Mesendoderm (in vitro differentiated cells): ENCODE data around the gene TMEM108.

Source experiments
- DNase-seq: peaks from one replicate; pipeline ENCODE4 v3.0.0; 2013
- H2AK5ac ChIP-seq: 2 replicates; pipeline ENCODE4 v1.6.1; 2013; ENCODE audit warnings: low read length, inconsistent platforms
- H2BK120ac ChIP-seq: 2 replicates; pipeline ENCODE4 v1.6.1; 2013; ENCODE audit warnings: low read depth, mild to moderate bottlenecking, low read length, moderate library complexity, mixed read lengths
- H2BK15ac ChIP-seq: replicated peaks from 2 replicates; pipeline ENCODE4 v1.6.1; 2013; ENCODE audit warnings: low read depth, mild to moderate bottlenecking, moderate library complexity
- H2BK5ac ChIP-seq: 2 replicates; pipeline ENCODE4 v1.6.1; 2013; ENCODE audit warnings: low read length, inconsistent platforms
- H3K18ac ChIP-seq: 2 replicates; pipeline ENCODE4 v1.6.1; 2013; ENCODE audit warnings: mild to moderate bottlenecking, low read length, mixed read lengths
- H3K23ac ChIP-seq: one replicate; pipeline ENCODE4 v1.6.1; 2013; ENCODE audit warnings: low read length
- H3K27ac ChIP-seq: 2 replicates; pipeline ENCODE4 v1.5.1; 2013; ENCODE audit warnings: low read depth, mild to moderate bottlenecking, inconsistent platforms, low read length, moderate library complexity
- H3K27me3 ChIP-seq: 2 replicates; pipeline ENCODE4 v1.6.1; 2013; ENCODE audit warnings: low read length, control low read depth, mild to moderate bottlenecking, inconsistent platforms; ENCODE audit not compliant: insufficient read depth, poor library complexity
- H3K36me3 ChIP-seq: 2 replicates; pipeline ENCODE4 v1.6.1; 2013; ENCODE audit warnings: low read length, inconsistent platforms; ENCODE audit not compliant: control insufficient read depth, insufficient read depth
- H3K4ac ChIP-seq: one replicate; pipeline ENCODE4 v1.6.1; 2013; ENCODE audit warnings: low read depth, mild to moderate bottlenecking, low read length, moderate library complexity
- H3K4me1 ChIP-seq: 2 replicates; pipeline ENCODE4 v1.6.1; 2013; ENCODE audit warnings: low read depth, low read length, inconsistent platforms; ENCODE audit not compliant: control insufficient read depth
- H3K4me2 ChIP-seq: 2 replicates; pipeline ENCODE4 v1.6.1; 2013; ENCODE audit warnings: low read length
- H3K4me3 ChIP-seq: 2 replicates; pipeline ENCODE4 v1.5.1; 2013; ENCODE audit warnings: mild to moderate bottlenecking, low read length
- H3K56ac ChIP-seq: one replicate; pipeline ENCODE4 v1.6.1; 2013; ENCODE audit warnings: low read length
- H3K79me1 ChIP-seq: 2 replicates; pipeline ENCODE4 v1.6.1; 2013; ENCODE audit warnings: low read length, inconsistent platforms
- H3K79me2 ChIP-seq: 2 replicates; pipeline ENCODE4 v1.6.1; 2013; ENCODE audit warnings: mild to moderate bottlenecking, low read length; ENCODE audit not compliant: control insufficient read depth, insufficient read depth
- H3K9ac ChIP-seq: 2 replicates; pipeline ENCODE4 v1.6.1; 2013; ENCODE audit warnings: low read length, inconsistent platforms
- H4K5ac ChIP-seq: one replicate; pipeline ENCODE4 v1.6.1; 2013; ENCODE audit warnings: low read length
- H4K8ac ChIP-seq: one replicate; pipeline ENCODE4 v1.6.1; 2013; ENCODE audit warnings: low read depth, mild to moderate bottlenecking, control low read depth, low read length, moderate library complexity
- WGBS: extraction: QIAGEN DNeasy Blood & Tissue Kit; methylation state at CpG from one replicate; pipeline ENCODE4 v1.1.7; 2013; ENCODE audit warnings: low lambda C conversion rate, missing lambda C conversion rate; ENCODE audit not compliant: insufficient coverage; ENCODE audit errors: extremely low coverage; 5-methylcytosine and 5-hydroxymethylcytosine counted together

TMEM108 gene

GRCh38 chr3:133159498-133160475 is 121.6 kb downstream of the TMEM108 start:
- Histone ChIP-seq H3K9ac (no peak overlapping the region), H3K27ac (no peak overlapping the region), H2AK5ac (no peak overlapping the region), H3K4me2 (no peak overlapping the region), H2BK120ac (no peak overlapping the region), H2BK5ac (no peak overlapping the region), H3K4me3 (no peak overlapping the region), H3K56ac (no peak overlapping the region), H3K79me1 (no peaks in the 10 kb centered on the region), H3K79me2 (no peaks in the 10 kb centered on the region), H4K8ac (no peak overlapping the region), H3K18ac (no peak overlapping the region), H2BK15ac (no peak overlapping the region), H4K5ac (no peak overlapping the region), H3K36me3 (no peaks in the 10 kb centered on the region), H3K23ac (no peak overlapping the region), H3K4ac (no peak overlapping the region), H3K4me1 (no peaks in the 10 kb centered on the region), H3K27me3 (no peaks in the 10 kb centered on the region)
- no CpG with 5 or more reads among the region's 12 CpGs for WGBS
- no peak for DNase-seq

- no peak overlapping the region for H2BK120ac ChIP-seq
- no peak overlapping the region for H3K23ac ChIP-seq
- H3K4me3 ChIP-seq: no peak overlapping the region
- no peak overlapping the region for H3K18ac ChIP-seq
- no peak overlapping the region for H2BK5ac ChIP-seq
- H3K4ac ChIP-seq: no peak overlapping the region
- no peaks in the 10 kb centered on the region for H3K36me3 ChIP-seq
- H3K4me2 ChIP-seq: no peak overlapping the region
- H4K8ac ChIP-seq: no peak overlapping the region
- no peak overlapping the region for H4K5ac ChIP-seq
- H3K56ac ChIP-seq: no peak overlapping the region
- no peaks in the 10 kb centered on the region for H3K79me1 ChIP-seq
- no peak overlapping the region for H3K27ac ChIP-seq
- no peak overlapping the region for H2BK15ac ChIP-seq
- H2AK5ac ChIP-seq: no peak overlapping the region
- H3K9ac ChIP-seq: no peak overlapping the region
- DNase-seq: no peak
- no peaks in the 10 kb centered on the region for H3K27me3 ChIP-seq
- no CpG with 5 or more reads among the region's 3 CpGs for WGBS
- no peaks in the 10 kb centered on the region for H3K4me1 ChIP-seq
- no peaks in the 10 kb centered on the region for H3K79me2 ChIP-seq
Measured at GRCh38 chr3:133161656-133162055, 123.5 kb downstream of the TMEM108 start.

- H3K4ac ChIP-seq: no peak overlapping the region
- no peak overlapping the region for H4K5ac ChIP-seq
- H3K4me1 ChIP-seq: no peaks in the 10 kb centered on the region
- no peak overlapping the region for H3K27ac ChIP-seq
- no peak overlapping the region for H3K23ac ChIP-seq
- no peaks in the 10 kb centered on the region for H3K79me1 ChIP-seq
- H2BK120ac ChIP-seq: no peak overlapping the region
- H3K4me3 ChIP-seq: no peak overlapping the region
- H2BK15ac ChIP-seq: no peak overlapping the region
- H3K56ac ChIP-seq: no peak overlapping the region
- no peak overlapping the region for H4K8ac ChIP-seq
- no peak overlapping the region for H3K4me2 ChIP-seq
- H2AK5ac ChIP-seq: no peak overlapping the region
- H2BK5ac ChIP-seq: no peak overlapping the region
- H3K9ac ChIP-seq: no peak overlapping the region
- no peaks in the 10 kb centered on the region for H3K36me3 ChIP-seq
- H3K79me2 ChIP-seq: no peaks in the 10 kb centered on the region
- no peak for DNase-seq
- no peak overlapping the region for H3K18ac ChIP-seq
- no peaks in the 10 kb centered on the region for H3K27me3 ChIP-seq
Measured at GRCh38 chr3:133162265-133162664, 124.1 kb downstream of the TMEM108 start.

GRCh38 chr3:133162670-133163305 is 124.6 kb downstream of the TMEM108 start:
- no peak overlapping the region for H2AK5ac ChIP-seq
- no peak overlapping the region for H3K4me3 ChIP-seq
- no peak overlapping the region for H4K8ac ChIP-seq
- H3K18ac ChIP-seq: no peak overlapping the region
- H4K5ac ChIP-seq: no peak overlapping the region
- H3K4me1 ChIP-seq: no peaks in the 10 kb centered on the region
- no peak for DNase-seq
- no peaks in the 10 kb centered on the region for H3K79me2 ChIP-seq
- H3K9ac ChIP-seq: no peak overlapping the region
- H2BK15ac ChIP-seq: no peak overlapping the region
- no peaks in the 10 kb centered on the region for H3K36me3 ChIP-seq
- H3K4me2 ChIP-seq: no peak overlapping the region
- whole genome bisulfite sequencing: no CpG with 5 or more reads among the region's 3 CpGs
- no peak overlapping the region for H3K56ac ChIP-seq
- no peak overlapping the region for H3K23ac ChIP-seq
- H3K4ac ChIP-seq: no peak overlapping the region
- no peaks in the 10 kb centered on the region for H3K79me1 ChIP-seq
- H3K27ac ChIP-seq: no peak overlapping the region
- no peak overlapping the region for H2BK5ac ChIP-seq
- no peaks in the 10 kb centered on the region for H3K27me3 ChIP-seq
- no peak overlapping the region for H2BK120ac ChIP-seq

- no peak overlapping the region for H3K9ac ChIP-seq
- H3K4me2 ChIP-seq: no peak overlapping the region
- no peak overlapping the region for H3K18ac ChIP-seq
- H2BK120ac ChIP-seq: no peak overlapping the region
- no peak overlapping the region for H2BK15ac ChIP-seq
- H3K79me2 ChIP-seq: no peaks in the 10 kb centered on the region
- no peaks in the 10 kb centered on the region for H3K79me1 ChIP-seq
- H3K27me3 ChIP-seq: no peaks in the 10 kb centered on the region
- H3K56ac ChIP-seq: no peak overlapping the region
- H3K36me3 ChIP-seq: no peaks in the 10 kb centered on the region
- WGBS: no CpG with 5 or more reads among the region's 36 CpGs
- H3K4ac ChIP-seq: no peak overlapping the region
- H3K4me3 ChIP-seq: no peak overlapping the region
- no peak overlapping the region for H3K27ac ChIP-seq
- H3K4me1 ChIP-seq: no peaks in the 10 kb centered on the region
- no peak overlapping the region for H4K5ac ChIP-seq
- no peak overlapping the region for H4K8ac ChIP-seq
- H2AK5ac ChIP-seq: no peak overlapping the region
- H2BK5ac ChIP-seq: no peak overlapping the region
- no peak overlapping the region for H3K23ac ChIP-seq
- no peak for DNase-seq
Measured at GRCh38 chr3:133167340-133168024, 129.3 kb downstream of the TMEM108 start.
